Lung (tissue), 12 donors: ENCODE measurements around the gene FMNL3. TPM values are rescaled to one million over a fixed set of nuclear protein-coding genes. Genes with fewer than 3 reads are reported as not detected.
"Not testable (repeated sequence)": the region's sequence is repeated elsewhere in the genome, so short reads cannot be mapped to it uniquely, and the experiment has no call there.

Experiments used
- ATAC-seq: fragments of 200-7000 bp; cut with Tn5 transposase; one replicate; pipeline ENCODE4 v1.9.1; 2020; ENCODE audit warnings: moderate number of reproducible peaks; ENCODE audit not compliant: insufficient read depth, low FRiP score
- DNase-seq, 3 donors: peaks; one replicate each; pipeline ENCODE4 v3.0.0-alpha.2; 2013 to 2017
- H3K27ac ChIP-seq, 2 donors: one replicate each; pipeline ENCODE4 v1.5.1; 2013; ENCODE audit warnings: mild to moderate bottlenecking in 2 of 2, moderate library complexity in 2 of 2, control low read depth in 1 of 2, inconsistent platforms in 1 of 2, low read depth in 1 of 2, low read length in 1 of 2
- H3K27me3 ChIP-seq, 3 donors: one replicate each; pipeline ENCODE4 v1.5.1; 2013; ENCODE audit warnings: low read length in 2 of 3; ENCODE audit not compliant: control insufficient read depth in 3 of 3, insufficient read depth in 3 of 3
- H3K36me3 ChIP-seq, 4 donors: one replicate each; pipeline ENCODE4 v1.5.1; 2013; ENCODE audit warnings: low read length in 4 of 4, mild to moderate bottlenecking in 1 of 4, moderate library complexity in 1 of 4; ENCODE audit not compliant: control insufficient read depth in 4 of 4, insufficient read depth in 4 of 4
- H3K4me1 ChIP-seq, 5 donors: one replicate each; pipeline ENCODE4 v1.5.1; 2013; ENCODE audit warnings: low read length in 5 of 5, mild to moderate bottlenecking in 2 of 5, moderate library complexity in 1 of 5; ENCODE audit not compliant: control insufficient read depth in 5 of 5, insufficient read depth in 5 of 5
- H3K4me3 ChIP-seq: one replicate; pipeline ENCODE4 v1.5.1; 2013; ENCODE audit warnings: mild to moderate bottlenecking, control low read depth, moderate library complexity
- H3K9ac ChIP-seq, 2 donors: one replicate each; pipeline ENCODE4 v1.5.1; 2013; ENCODE audit warnings: low read length in 2 of 2, control low read depth in 1 of 2; ENCODE audit not compliant: insufficient read depth in 1 of 2
- H3K9me3 ChIP-seq, 4 donors: one replicate each; pipeline ENCODE4 v1.5.1; 2013; ENCODE audit warnings: low read length in 3 of 4, mild to moderate bottlenecking in 1 of 4, moderate library complexity in 1 of 4; ENCODE audit not compliant: control insufficient read depth in 4 of 4, insufficient read depth in 3 of 4
- WGBS, 2 donors: extraction: QIAGEN DNeasy Blood & Tissue Kit; methylation state at CpG; one replicate each; pipeline ENCODE4 v1.1.7; 2013; 5-methylcytosine and 5-hydroxymethylcytosine counted together
- polyA plus RNA-seq, 2 donors: library from polyadenylated mRNA; stranded (reverse); fragments of 200-250 nt; gene quantifications; one replicate each; pipeline ENCODE4 v1.2.1, GENCODE V29; 2013
- total RNA-seq, 2 donors: library from RNA; depleted of rRNA in 1 of 2; stranded (reverse); fragments of >200 nt in 1 of 2; gene quantifications; one replicate each; pipeline ENCODE4 v1.2.1, GENCODE V29; 2014 to 2021
- TF ChIP-seq, protein P1 (sequence below): IDR thresholded peaks from 2 replicates; pipeline ENCODE4 v1.5.1; 2012; ENCODE audit warnings: mild to moderate bottlenecking; ENCODE audit errors: control extremely low read depth, extremely low read depth
- donor health status: control.
- donor health status: control.
- donor health status: Bipolar disorder and iron deficiency.
- donor health status: healthy.
- donor health status: DM: yes; HTN: yes; CAD: no.

FMNL3 gene
- total and polyA plus RNA-seq, 4 donors: 11.5 to 51.2 (median 22.4) TPM

GRCh38 chr12:49612210-49612609, 95.0 kb downstream of the FMNL3 start:
- no peak for ATAC-seq

GRCh38 chr12:49610785-49611184, 96.4 kb downstream of the FMNL3 start:
- not testable (repeated sequence) for DNase-seq, H3K4me3 ChIP-seq, H3K9ac ChIP-seq, H3K9me3 ChIP-seq, H3K27ac ChIP-seq, ATAC-seq, H3K27me3 ChIP-seq, H3K4me1 ChIP-seq, H3K36me3 ChIP-seq
- 98% methylated on average over 4 of the region's 4 CpGs for WGBS, 2 donors

More at GRCh38 chr12:49612210-49612609, 95.0 kb downstream of the FMNL3 start:
- no peaks in the 10 kb centered on the region for H3K36me3 ChIP-seq
- H3K4me3 ChIP-seq: no peak overlapping the region
- no peak for DNase-seq
- H3K9ac ChIP-seq: no peak overlapping the region
- TF ChIP-seq, protein P1, sequence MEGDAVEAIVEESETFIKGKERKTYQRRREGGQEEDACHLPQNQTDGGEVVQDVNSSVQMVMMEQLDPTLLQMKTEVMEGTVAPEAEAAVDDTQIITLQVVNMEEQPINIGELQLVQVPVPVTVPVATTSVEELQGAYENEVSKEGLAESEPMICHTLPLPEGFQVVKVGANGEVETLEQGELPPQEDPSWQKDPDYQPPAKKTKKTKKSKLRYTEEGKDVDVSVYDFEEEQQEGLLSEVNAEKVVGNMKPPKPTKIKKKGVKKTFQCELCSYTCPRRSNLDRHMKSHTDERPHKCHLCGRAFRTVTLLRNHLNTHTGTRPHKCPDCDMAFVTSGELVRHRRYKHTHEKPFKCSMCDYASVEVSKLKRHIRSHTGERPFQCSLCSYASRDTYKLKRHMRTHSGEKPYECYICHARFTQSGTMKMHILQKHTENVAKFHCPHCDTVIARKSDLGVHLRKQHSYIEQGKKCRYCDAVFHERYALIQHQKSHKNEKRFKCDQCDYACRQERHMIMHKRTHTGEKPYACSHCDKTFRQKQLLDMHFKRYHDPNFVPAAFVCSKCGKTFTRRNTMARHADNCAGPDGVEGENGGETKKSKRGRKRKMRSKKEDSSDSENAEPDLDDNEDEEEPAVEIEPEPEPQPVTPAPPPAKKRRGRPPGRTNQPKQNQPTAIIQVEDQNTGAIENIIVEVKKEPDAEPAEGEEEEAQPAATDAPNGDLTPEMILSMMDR: no peak
- H3K27me3 ChIP-seq: no peaks in the 10 kb centered on the region
- no peak overlapping the region for H3K27ac ChIP-seq
- H3K4me1 ChIP-seq: no peaks in the 10 kb centered on the region
- H3K9me3 ChIP-seq: peaks cover 0 to 2% (median 0%) of the 10 kb centered on the region in 4 donors

DNA sequence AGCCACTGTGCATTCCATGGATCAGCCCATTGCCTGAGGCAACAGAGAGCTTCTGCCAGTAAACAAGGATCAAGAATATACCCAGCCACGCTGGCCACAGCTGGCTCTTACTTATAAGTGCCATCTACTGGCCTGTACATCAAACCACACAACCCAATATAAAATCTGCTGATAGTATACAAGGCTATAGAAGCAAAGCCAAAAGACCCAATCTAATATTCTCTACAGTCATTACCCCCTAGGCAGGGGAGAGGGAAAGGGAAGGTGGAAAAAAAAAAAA, 97.4 kb downstream of the FMNL3 start:
- DNase-seq (no peak), ATAC-seq (no peak)
- TF ChIP-seq, protein P1: no peak
- no peaks in the 10 kb centered on the region for H3K36me3 ChIP-seq
- H3K27ac ChIP-seq: peak overlapping the region in 1 of 2 donors; percentile 45
- H3K4me1 ChIP-seq: peaks cover 0 to 5% (median 0%) of the 10 kb centered on the region in 5 donors
- H3K9ac ChIP-seq: no peak overlapping the region
- H3K27me3 ChIP-seq: no peaks in the 10 kb centered on the region
- H3K9me3 ChIP-seq: peaks cover 0 to 2% (median 0%) of the 10 kb centered on the region in 4 donors
- WGBS, 2 donors: 67 to 74% methylated on average over 1 of the region's 1 CpG
- H3K4me3 ChIP-seq: no peak overlapping the region

DNA sequence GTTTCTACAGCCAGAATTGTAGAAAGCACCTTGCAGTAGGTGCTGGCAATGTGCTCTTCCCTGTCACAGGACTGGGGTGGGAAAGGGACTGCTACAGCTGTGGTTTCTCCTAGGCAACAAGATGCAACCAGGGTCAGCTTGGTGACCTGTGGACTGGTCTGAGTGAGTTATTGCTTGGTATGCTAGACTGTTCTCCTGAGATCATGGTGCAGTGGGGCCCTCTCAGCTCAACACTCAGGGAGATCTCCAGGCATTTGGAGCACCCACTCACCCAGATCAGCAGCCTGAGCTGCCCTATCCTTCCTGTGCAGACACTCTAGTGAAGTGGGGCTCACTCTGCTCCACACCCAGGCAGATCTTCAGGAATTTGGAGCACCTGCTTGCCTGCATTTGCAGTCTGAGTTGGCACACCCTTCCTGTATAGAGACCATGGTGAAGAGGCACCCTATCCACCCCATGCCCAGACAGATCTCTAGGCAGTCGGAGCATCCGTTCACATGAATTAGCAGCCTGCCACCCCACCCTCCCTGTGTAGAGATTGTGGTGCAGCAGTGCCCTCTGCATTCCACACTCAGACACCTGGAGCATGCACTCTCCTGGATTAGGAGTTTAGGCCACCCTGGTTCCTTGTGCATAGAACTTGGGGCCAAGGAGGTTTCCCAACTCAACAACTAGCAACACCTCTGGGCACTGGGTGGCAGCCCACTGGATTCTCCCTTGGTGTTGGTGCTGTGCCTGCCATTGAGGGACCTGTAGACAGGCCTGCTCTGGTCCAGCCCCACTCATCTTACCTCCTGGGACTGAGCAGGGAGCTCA, 97.9 kb downstream of the FMNL3 start:
- WGBS, 2 donors: 70 to 88% methylated on average over 2 of the region's 2 CpGs
- peaks cover 0 to 2% (median 0%) of the 10 kb centered on the region in 4 donors for H3K9me3 ChIP-seq

GRCh38 chr12:49605539-49605938, 101.7 kb downstream of the FMNL3 start, which contains the start of gene FAM186B:
FAM186B (minus strand) TSS chr12:49605639; CDS start chr12:49605477, 162 bp downstream.
- not testable (repeated sequence) for DNase-seq, ATAC-seq, H3K27me3 ChIP-seq, H3K27ac ChIP-seq, H3K9ac ChIP-seq, H3K9me3 ChIP-seq, H3K4me3 ChIP-seq, H3K36me3 ChIP-seq
- 96 to 99% methylated on average over 3 to 4 of the region's 4 CpGs for WGBS, 2 donors
- peaks cover 0 to 10% (median 0%) of the 10 kb centered on the region in 5 donors for H3K4me1 ChIP-seq

More for the DNA sequence above, 97.9 kb downstream of the FMNL3 start:
- Histone ChIP-seq H3K27ac (peak overlapping the region in 1 of 2 donors; percentile 45), H3K36me3 (peaks cover 0 to under 1% (median 0%) of the 10 kb centered on the region in 4 donors), H3K9ac (no peak overlapping the region), H3K27me3 (no peaks in the 10 kb centered on the region), H3K4me1 (peaks cover 0 to 10% (median 0%) of the 10 kb centered on the region in 5 donors), H3K4me3 (no peak overlapping the region)
- TF ChIP-seq, protein P1: no peak
- ATAC-seq: peak; percentile 41
- DNase-seq: no peak
